NCI-H345 treated with DMSO at 0.1 percent for 48 hours (cell line): ENCODE data around the gene SIGLEC11.
"Not testable (repeated sequence)": the region's sequence is repeated elsewhere in the genome, so short reads cannot be mapped to it uniquely, and the experiment has no call there.

Experiments
- DNase-seq: peaks from one replicate; lab custom pipeline; 2025; ENCODE audit not compliant: unreplicated experiment; lab: John Stamatoyannopoulos, UW

SIGLEC11 gene

GRCh38 chr19:49960980-49961379 lies at the start of gene SIGLEC11:
TSS of gene SIGLEC11 (minus strand) at chr19:49961172. CDS start at chr19:49961081, 91 bp downstream.
- not testable (repeated sequence) for DNase-seq

- no peak for DNase-seq
Observed at GRCh38 chr19:50008532-50008931, 47.6 kb upstream of the SIGLEC11 start.

- DNase-seq, result no peak
Observed at GRCh38 chr19:50007947-50008346, 47.0 kb upstream of the SIGLEC11 start.

- DNase-seq, result no peak
Observed at GRCh38 chr19:50007170-50007569, 46.2 kb upstream of the SIGLEC11 start.

GRCh38 chr19:50005428-50005827 lies 44.5 kb upstream of the SIGLEC11 start:
- DNase-seq, result no peak

- no peak for DNase-seq
Observed at GRCh38 chr19:50003810-50004419, 42.9 kb upstream of the SIGLEC11 start.

- no peak for DNase-seq
Observed at GRCh38 chr19:50003254-50003788, 42.3 kb upstream of the SIGLEC11 start.

GRCh38 chr19:50002386-50002960 lies 41.5 kb upstream of the SIGLEC11 start:
- no peak for DNase-seq

- DNase-seq, result no peak
Observed at GRCh38 chr19:50001775-50002174, 40.8 kb upstream of the SIGLEC11 start.

GRCh38 chr19:50000841-50001557 lies 40.0 kb upstream of the SIGLEC11 start:
- no peak for DNase-seq

- no peak for DNase-seq
Observed at GRCh38 chr19:50000038-50000840, 39.3 kb upstream of the SIGLEC11 start.

GRCh38 chr19:49999371-50000010 lies 38.5 kb upstream of the SIGLEC11 start:
- DNase-seq, result no peak

- no peak for DNase-seq
Observed at GRCh38 chr19:49997709-49998108, 36.7 kb upstream of the SIGLEC11 start.

GRCh38 chr19:49988433-49988832 lies 27.5 kb upstream of the SIGLEC11 start:
- DNase-seq, result no peak

GRCh38 chr19:49988007-49988406 lies 27.0 kb upstream of the SIGLEC11 start:
- no peak for DNase-seq

GRCh38 chr19:49987159-49987698 lies 26.3 kb upstream of the SIGLEC11 start:
- DNase-seq, result no peak

- DNase-seq, result no peak
Observed at GRCh38 chr19:49986354-49986753, 25.4 kb upstream of the SIGLEC11 start.

- no peak for DNase-seq
Observed at GRCh38 chr19:49985871-49986270, 24.9 kb upstream of the SIGLEC11 start.

GRCh38 chr19:49984491-49984890 lies 23.5 kb upstream of the SIGLEC11 start:
- DNase-seq, result no peak

- peak; percentile 2 for DNase-seq
Observed at GRCh38 chr19:49983645-49984229, 22.8 kb upstream of the SIGLEC11 start.
